ENCODE results near the gene NSUN6.

- TF ChIP-seq GATA3 (IDR thresholded peaks at IDR 0.05; ENCODE audit: low read depth, low read length) = no peak
- TF ChIP-seq GATA2 (IDR thresholded peaks at IDR 0.05; ENCODE audit: low read depth, low read length) = no peak
Observed at GRCh38 chr10:18659819-18660535, 8.6 kb upstream of the NSUN6 start.
